Measurements from ENCODE around the gene TATDN3.

- no peak for TF ChIP-seq CTCF (IDR thresholded peaks at IDR 0.05; ENCODE audit: borderline replicate concordance, extremely low read depth, low read length, poor library complexity, severe bottlenecking)
- TF ChIP-seq EZH2 (IDR thresholded peaks at IDR 0.05; ENCODE audit: borderline replicate concordance, low read depth, low read length, severe bottlenecking) = no peak
Observed at GRCh38 chr1:212759683-212760082, 32.0 kb upstream of the TATDN3 start.

Data from DND-41 (cell line).